CD4-positive, alpha-beta T cell treated with Interleukin-21 for 1 hour (primary cell): ENCODE results near the gene ADD1.

Experiments
- DNase-seq: peaks from one replicate; pipeline ENCODE4 v3.0.0-alpha.2; 2020

ADD1 gene

DNA sequence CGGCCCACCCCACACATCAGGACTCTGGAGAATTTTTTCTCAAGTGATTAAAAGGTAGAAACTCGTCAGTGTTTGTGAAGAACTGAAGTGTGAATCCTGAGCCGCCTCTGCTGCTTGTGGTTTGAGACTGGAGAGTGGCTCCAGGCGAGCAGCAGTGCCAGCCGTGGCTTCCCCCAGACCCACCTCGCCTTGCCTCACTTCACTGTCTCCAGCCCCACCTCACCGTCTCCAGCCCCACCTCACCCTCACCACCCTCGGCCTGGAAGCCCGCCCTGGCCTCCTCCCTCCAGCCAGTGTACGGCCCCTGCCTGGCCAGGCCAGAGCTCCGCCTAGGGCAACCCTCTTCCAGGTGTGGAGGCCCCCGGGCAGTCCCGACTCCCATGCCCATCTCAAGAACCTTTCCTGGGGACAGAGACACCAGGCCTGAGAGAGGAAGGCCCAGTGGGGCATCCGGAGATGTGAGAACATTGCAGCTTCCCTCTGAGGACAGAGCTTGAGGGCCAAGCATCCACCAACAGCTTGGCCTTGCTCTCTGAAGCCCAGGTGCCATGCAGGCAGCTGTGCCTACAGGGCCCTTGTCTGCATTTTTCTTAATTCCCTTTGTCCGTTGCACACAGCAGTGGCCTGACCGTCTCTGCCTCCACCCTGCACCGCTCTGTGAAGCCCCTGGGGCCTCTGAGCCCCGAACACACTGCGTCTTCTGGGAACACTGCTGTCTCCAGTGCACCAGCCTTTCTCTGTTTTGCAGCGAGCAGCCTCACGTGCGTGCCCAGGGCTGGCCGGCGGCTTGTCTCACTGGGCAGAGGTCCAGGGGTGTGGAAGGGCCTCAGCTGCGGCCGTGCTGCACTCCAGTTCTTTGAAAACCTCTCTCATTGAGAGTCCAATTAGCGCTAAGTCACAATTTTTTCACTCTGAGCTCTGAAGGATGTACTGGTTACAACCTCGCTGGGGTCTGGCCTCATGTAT, 37.0 kb upstream of the ADD1 start:
- DNase-seq: no peak

GRCh38 chr4:2807571-2807970, 36.1 kb upstream of the ADD1 start:
- DNase-seq: no peak

GRCh38 chr4:2808001-2808400, 35.6 kb upstream of the ADD1 start:
- no peak for DNase-seq

DNA sequence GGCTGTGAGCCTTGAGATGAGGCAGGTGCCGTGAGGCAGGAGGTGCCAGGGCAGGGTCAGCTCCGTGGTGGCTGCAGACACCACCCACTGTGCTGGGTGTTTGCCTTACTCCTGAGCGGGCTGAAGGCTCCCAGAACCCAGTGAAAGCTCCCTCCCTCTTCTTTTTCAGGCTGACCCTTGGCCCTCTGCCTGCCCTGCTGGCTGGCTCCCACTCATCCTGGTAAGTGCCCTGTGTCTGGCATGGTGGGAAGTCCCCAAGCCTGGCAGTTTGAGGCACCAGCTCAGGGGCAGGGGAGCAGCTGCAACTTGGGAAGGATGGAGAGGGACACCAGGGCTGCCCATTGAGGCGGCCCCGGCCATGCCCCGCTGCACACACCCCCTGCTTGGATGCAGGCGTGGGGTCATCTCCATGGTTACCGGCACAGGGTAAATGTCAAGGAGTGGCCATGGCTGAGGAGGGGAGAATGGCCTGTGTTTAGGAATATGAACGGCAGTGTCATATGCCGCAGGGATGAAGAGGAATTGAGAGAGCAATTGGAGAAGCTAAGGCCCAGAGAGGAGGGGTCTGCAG, 33.9 kb upstream of the ADD1 start:
- DNase-seq: no peak

- DNase-seq: no peak
Observed at GRCh38 chr4:2810388-2810787, 33.3 kb upstream of the ADD1 start.

- peak; percentile 67 for DNase-seq
Observed at GRCh38 chr4:2811830-2812611, 31.6 kb upstream of the ADD1 start.

GRCh38 chr4:2812612-2813354, 30.9 kb upstream of the ADD1 start:
- no peak for DNase-seq

GRCh38 chr4:2813446-2814405, 29.9 kb upstream of the ADD1 start:
- DNase-seq: no peak

DNA sequence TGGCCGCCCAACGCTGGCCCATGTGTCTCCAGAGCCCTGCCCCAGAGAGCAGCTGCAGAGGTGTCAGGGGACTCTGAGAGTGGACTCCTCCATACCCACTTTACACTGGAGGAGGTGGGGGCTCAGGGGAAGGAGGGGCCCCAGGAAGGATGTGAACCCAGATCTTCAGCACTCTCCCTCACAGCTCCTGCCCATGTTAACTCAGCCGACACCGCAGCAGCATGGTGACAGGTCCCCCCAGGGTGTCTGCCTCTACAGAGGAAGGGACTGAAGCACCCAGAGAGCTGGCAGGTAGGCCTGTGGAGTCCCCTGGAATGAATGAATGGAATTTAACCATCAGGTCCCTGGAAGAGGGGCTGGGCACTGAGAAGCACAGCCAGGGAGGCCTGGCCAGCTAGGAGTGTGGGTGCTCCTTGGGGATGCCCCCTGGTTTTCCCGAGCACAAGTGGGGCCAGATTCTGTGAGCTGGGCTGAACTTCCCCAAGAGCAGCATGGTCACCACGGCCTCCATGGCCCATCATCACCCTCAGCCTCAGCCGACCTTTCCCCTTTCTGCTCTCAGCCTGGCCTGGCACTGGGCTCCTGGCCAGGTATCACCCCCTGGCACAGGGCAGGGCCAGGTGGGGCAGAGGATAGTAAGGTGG, 28.9 kb upstream of the ADD1 start:
- DNase-seq: no peak

DNA sequence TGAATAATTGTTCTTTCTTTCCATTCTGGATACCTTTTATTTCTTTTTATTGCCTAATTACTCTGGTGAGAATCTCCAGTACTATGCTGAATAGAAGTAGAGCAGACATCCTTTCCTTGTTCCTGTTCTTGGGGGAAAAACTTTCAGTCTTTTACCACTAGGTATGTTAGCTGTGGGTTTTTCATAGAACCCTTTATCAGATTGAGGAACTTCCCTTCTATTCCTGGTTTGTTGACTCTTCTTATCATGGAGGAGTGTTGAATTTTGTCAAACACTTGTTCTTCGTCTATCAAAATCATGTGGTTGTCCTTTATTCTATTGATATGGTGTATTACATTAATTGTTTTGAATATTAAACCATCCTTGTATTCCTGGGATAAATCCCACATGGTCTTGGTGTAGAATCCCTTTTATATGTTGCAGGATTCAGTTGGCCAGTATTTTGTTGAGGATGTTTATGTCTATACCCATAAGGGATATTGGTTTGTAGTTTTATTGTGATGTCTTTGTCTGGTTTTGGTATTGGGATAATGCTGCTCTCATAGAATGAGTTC, 27.2 kb upstream of the ADD1 start:
- DNase-seq: no peak

GRCh38 chr4:2817137-2817536, 26.5 kb upstream of the ADD1 start:
- DNase-seq: no peak

DNA sequence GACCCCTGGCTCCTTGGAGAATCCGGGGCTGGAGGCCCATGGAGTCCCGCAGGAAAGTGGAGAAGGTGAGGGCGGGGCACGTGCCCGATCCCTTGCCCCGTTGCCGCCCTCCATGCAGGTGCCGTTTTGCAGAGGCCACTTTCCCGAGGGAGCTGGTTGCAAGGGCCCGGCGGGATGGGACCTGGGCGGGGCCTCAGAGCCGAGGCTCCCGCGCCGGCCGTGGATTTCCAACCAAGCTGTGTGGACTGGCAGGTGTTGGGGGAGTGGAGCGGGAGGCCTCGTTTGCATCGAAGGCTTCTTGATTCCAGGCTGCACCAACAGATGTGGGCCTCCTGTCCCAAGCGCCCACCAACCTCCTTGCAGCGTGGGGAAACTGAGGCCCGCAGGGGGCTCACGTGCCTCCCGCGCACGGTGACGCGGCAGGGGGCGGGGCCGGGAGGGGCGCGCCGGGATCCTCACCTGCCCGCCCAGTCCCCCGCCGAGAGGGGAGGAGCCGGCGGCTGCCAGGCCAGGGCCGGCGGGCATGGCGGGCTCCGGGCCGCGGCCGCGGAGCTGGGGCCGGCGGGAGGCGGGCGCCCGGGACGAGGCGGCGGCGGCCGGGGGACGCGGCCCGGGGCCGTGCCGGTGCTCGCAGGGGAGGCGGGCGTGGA, 25.8 kb upstream of the ADD1 start:
- no peak for DNase-seq

DNA sequence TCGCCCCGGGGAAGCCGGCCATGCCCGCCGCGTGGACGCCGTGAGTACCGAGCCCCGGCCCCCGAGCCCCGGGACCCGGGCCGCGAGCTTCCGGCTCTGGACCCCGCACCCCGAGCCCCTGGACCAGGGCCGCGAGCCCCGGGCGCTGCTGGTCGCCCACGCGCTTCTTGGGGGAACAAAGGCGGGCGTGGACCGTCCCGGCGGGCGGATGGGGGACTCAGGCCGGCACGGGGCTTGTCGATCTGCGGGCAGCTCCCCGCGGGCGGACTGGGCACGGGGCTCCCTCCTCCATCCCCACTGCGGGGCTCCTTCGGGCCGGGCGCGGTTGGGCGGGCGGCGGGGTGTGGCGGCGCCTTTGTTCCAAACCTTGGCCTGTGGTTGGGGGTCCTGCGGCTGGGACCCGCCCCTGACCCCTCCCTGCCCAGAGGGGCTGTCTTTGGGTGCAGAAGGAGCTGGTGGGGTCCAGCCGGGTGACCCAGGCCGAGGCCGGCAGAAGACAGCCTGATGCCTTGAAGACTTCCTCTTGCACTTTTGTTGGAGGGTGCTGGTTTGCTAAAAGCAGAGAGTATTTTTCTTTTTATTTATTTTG, 25.2 kb upstream of the ADD1 start:
- DNase-seq: no peak

DNA sequence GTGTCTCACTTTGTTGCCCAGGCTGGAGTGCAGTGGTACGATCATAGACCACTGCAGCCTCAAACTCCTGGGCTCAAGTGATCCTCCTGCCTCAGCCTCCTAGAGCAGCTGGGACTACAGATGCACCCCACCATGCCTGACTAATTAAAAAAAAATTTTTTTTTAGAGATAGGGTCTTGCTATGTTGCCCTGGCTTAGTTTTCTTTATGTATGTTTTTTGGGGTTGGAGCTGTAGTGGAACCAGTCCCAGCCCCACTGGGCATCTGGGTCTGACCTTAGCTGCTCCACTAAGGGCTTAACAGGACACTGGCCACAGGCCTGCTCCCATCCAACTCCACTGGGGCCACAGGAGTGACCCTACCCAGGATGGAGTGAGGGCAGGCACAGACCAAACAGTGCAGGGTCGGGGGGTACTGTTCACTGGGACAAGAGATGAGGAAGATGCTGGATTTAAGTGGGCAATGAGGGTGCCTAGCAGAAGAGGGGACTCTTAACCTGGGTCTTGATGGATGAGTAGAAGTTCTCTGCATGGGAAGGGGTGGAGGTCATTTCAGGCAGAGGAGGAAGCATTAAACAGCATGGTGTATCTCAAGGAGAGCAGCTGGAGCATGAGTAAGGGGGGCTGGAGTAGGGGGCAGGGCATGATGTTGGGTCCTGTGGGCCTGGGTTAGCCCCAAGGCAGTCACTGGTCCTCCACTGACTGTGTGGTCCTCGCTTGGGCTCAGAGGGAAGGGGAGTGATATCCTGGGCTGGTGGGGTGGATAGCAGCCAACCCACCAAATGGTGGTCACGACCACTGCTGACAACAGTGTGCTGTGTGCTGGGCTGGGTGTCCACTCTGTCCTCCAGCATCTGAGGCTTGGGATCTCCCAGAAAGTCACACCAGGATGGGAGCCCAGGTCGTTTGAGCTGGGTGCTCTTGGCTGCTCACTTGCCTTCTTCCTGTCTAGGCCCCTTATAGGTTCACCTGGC, 24.1 kb upstream of the ADD1 start:
- no peak for DNase-seq

- DNase-seq: no peak
Observed at GRCh38 chr4:2820216-2820982, 23.2 kb upstream of the ADD1 start.

DNA sequence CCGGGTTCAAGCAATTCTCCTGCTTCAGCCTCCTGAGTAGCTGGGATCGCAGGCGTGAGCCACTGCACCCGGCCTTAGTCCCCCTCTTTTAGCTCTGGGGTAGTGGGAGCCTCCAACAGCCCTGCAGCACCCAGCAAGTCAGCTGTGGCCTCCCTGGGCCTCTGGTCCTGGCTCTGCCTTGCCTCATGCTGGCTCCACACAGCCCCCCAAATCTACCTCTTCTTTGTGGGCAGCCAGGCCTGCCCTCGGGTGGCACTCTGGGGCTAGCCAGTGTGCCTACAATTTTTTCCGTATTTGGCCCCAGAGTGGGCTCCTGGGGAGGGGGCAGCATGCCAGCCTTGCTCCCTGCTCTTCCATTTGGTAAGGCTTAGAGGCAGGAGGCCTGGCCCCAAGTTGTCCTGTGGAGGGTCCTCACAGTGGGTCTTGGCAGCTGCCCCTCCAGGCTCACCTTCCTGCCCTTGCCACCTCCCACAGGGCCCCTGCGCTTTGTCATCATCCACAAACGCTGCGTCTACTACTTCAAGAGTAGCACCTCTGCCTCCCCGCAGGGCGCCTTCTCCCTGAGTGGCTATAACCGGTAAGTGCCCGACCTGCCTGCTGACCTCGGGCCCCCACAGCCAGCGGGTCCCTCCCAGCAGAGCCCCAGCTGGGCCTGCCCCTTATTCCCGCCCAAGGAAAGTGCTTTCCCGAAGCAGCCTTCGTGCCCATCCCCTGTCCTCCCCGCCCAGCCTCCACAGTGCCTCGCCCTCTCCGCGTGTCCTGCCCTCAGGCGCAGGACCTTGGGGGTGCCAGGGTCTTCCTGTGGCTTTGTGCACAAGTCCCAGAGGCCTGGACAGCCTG, 21.0 kb upstream of the ADD1 start:
- no peak for DNase-seq

- no peak for DNase-seq
Observed at GRCh38 chr4:2823301-2823670, 20.4 kb upstream of the ADD1 start.
